HG03103 (cell line): ENCODE measurements around the gene PCDHAC1.
"Not testable (repeated sequence)": the region's sequence is repeated elsewhere in the genome, so short reads cannot be mapped to it uniquely, and the experiment has no call there.

ENCODE experiments used
- ATAC-seq: cut with Tn5 transposase; IDR thresholded peaks from one replicate; pipeline ENCODE4 v1.9.1; 2021; ENCODE audit warnings: low read depth; ENCODE audit not compliant: unreplicated experiment

Gene PCDHAC1, protein sequence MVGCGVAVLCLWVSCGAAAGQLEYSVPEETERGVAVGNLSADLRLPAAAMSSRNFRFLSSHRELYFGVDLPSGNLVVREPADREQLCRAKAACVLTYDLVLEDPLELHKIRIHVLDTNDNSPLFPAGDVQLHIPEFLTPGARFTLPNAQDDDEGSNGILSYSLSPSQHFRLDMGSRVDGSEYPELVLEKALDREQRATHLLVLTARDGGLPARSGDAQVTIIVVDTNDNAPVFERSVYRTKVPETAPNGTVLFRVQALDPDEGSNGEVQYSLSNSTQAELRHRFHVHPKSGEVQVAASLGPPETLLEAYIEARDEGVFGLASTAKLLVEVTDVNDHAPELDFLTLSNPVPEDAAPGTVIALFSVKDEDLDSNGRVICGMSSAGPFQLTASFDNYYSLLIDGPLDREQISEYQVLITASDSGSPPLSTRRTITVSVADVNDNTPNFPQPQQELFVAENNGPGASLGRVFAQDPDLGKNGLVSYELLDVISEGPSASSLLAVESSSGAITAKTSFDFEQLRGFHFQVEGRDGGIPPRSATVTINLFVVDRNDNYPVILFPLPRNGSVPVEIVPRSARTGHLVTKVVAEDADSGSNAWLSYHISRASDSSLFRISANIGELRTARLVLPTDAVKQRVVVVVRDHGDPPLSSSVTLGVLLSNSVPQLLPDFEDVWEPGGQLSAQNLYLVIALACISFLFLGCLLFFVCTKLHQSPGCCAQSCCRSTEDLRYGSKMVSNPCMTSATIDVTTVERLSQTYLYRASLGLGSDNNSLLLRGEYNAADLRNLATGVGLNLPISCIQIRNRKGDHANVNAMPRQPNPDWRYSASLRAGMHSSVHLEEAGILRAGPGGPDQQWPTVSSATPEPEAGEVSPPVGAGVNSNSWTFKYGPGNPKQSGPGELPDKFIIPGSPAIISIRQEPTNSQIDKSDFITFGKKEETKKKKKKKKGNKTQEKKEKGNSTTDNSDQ

DNA sequence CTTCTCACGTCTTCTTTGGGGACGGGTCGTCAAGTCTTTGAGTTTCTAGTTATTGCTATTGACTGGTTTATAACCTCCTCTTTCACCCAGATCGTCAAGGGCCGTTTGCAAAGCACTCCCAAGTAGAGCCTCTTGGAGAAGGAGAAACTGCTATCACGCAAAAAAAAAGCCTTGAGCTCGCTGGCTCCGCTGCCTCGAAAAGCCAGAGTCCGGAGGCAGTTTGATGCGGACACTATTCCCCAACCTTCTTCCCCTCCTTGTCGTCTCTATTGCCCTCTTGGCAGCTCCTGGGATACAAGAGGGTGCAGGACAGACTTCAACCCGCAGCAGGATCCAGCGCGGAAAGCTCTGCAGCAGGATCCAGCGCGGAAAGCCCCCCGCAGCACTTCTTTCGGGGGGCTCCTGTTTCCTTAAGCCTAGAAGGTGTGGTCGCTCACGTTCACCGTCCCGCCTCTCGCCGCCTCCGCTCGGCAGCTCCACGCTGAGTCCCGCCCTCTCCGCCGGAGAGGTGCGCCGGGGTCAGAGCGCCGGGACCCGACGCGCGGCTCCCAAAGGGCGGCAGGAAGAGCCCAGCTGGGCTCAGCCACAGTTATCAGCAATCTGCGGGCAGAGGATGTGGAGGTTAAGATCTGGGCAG lies at the start of gene PCDHAC1:
TSS of gene PCDHAC1 (plus strand) at position 494 of the 637 bp plus-strand sequence. CDS start 594 bp downstream, outside the sequence.
- no peak for ATAC-seq

DNA sequence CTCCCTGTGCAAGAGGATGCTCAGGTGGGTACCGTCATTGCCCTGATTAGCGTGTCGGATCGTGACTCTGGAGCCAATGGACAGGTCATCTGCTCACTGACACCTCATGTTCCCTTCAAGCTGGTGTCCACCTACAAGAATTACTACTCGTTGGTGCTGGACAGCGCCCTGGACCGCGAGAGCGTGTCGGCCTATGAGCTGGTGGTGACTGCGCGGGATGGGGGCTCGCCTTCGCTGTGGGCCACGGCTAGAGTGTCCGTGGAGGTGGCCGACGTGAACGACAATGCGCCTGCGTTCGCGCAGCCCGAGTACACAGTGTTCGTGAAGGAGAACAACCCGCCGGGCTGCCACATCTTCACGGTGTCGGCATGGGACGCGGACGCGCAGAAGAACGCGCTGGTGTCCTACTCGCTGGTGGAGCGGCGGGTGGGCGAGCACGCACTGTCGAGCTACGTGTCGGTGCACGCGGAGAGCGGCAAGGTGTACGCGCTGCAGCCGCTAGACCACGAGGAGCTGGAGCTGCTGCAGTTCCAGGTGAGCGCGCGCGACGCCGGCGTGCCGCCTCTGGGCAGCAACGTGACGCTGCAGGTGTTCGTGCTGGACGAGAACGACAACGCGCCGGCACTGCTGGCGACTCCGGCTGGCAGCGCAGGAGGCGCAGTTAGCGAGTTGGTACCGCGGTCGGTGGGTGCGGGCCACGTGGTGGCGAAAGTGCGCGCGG lies 49.4 kb upstream of the PCDHAC1 start:
- not testable (repeated sequence) for ATAC-seq

DNA sequence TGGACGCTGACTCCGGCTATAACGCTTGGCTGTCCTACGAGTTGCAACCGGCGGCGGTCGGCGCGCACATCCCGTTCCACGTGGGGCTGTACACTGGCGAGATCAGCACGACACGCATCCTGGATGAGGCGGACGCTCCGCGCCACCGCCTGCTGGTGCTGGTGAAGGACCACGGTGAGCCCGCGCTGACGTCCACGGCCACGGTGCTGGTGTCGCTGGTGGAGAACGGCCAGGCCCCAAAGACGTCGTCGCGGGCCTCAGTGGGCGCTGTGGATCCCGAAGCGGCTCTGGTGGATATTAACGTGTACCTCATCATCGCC lies 48.9 kb upstream of the PCDHAC1 start:
- no peak for ATAC-seq

DNA sequence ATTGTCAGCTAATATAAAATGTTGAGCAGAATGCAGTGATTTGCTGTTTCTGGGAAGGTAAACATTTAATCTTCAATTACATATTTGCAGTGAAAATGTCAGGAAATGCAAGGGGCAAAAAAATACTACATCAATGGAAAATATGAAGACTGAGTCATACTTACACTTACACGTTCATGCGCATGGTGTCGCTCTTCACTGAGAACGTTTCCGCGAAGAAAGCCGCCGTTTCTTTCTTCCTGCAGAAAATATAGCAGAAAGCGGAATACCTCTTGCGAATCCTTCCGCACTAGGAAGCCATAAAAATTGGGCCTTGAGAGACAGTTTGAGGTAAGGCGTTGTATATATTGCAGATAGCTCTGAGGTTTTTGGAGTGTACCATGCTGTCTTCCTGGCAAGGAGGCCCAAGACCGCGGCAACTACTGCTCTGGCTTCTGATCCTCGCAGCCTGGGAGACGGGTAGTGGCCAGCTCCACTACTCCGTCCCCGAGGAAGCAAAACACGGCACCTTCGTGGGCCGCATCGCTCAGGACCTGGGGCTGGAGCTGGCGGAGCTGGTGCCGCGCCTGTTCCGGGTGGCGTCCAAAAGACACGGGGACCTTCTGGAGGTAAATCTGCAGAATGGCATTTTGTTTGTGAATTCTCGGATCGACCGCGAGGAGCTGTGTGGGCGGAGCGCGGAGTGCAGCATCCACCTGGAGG lies 44.1 kb upstream of the PCDHAC1 start, which contains the start of gene PCDHA13:
TSS of gene PCDHA13 (plus strand) at position 236 of the 702 bp plus-strand sequence. CDS start at position 381, 145 bp downstream.
- ATAC-seq, result no peak

DNA sequence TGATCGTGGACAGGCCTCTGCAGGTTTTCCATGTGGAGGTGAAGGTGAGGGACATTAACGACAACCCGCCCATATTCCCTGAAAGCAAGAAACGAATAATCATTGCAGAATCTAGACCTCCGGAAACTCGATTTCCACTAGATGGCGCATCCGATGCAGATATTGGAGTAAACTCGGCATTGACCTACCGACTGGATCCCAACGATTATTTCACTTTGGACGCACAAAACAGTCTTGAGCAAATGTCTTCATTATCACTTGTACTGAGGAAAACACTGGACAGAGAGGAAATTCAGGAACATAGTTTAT lies 43.6 kb upstream of the PCDHAC1 start:
- no peak for ATAC-seq

DNA sequence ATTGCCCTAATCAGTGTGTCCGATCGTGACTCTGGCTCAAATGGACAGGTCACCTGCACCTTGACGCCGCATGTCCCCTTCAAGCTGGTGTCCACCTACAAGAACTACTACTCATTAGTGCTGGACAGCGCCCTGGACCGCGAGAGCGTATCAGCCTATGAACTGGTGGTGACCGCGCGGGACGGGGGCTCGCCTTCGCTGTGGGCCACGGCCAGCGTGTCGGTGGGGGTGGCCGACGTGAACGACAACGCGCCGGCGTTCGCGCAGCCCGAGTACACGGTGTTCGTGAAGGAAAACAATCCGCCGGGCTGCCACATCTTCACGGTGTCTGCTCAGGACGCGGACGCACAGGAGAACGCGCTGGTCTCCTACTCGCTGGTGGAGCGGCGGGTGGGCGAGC lies 42.7 kb upstream of the PCDHAC1 start:
- no peak for ATAC-seq

DNA sequence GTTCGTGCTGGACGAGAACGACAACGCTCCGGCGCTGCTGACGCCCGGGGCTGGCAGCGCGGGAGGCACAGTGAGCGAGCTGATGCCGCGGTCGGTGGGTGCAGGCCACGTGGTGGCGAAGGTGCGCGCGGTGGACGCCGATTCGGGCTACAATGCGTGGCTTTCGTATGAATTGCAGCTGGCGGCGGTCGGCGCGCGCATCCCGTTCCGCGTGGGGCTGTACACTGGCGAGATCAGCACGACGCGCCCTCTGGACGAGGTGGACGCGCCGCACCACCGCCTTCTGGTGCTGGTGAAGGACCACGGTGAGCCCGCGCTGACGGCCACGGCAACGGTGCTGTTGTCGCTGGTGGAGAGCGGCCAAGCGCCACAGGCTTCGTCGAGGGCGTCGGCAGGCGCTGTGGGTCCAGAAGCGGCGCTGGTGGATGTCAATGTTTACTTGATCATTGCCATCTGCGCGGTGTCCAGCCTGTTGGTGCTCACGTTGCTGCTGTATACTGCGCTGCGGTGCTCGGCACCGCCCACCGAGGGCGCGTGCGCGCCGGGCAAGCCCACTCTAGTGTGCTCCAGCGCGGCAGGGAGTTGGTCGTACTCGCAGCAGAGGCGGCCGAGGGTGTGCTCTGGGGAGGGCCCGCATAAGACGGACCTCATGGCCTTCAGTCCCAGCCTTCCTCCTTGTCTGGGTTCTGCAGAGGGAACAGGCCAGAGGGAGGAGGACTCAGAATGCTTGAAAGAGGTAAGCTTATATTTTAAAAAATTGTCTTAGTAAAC lies 42.0 kb upstream of the PCDHAC1 start:
- no peak for ATAC-seq

DNA sequence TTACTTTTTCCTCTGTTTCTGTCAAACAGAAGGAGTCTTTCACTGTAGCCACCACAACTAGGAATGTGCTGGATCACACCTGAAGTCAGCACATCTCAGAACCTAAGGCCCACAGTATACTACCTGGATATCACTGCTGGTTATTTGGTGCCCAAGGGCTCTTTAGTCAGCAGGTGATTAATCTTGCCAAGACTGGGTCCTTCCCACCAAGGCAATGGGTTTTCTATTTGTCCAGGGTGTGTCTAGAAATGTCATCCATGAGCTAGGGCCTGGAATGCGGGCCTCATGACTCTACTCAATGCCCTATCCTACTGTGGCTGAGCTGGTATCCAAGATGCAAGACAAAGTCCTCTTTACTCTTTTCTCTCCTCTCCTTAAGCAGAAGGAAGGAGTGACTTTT lies 9.8 kb upstream of the PCDHAC1 start:
- no peak for ATAC-seq

DNA sequence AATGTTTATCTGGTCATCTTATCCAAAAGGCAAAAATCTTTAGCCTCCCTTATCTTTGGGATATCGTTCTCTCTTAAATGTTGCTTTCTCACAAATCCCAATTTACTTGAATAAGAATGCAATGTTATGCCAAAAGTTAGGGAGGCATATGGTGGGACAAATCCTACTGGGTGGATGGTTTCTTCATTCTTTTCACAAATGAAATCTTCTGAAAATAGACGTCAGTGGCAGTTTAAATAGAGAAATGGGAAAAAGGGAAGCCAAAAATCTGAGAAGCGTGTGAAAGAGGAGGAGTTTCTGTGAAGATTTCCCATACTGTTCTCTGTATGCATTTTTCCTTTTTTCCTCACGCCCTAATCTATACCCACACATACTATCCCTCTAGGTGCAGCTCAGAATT lies 2.5 kb upstream of the PCDHAC1 start:
- no peak for ATAC-seq

DNA sequence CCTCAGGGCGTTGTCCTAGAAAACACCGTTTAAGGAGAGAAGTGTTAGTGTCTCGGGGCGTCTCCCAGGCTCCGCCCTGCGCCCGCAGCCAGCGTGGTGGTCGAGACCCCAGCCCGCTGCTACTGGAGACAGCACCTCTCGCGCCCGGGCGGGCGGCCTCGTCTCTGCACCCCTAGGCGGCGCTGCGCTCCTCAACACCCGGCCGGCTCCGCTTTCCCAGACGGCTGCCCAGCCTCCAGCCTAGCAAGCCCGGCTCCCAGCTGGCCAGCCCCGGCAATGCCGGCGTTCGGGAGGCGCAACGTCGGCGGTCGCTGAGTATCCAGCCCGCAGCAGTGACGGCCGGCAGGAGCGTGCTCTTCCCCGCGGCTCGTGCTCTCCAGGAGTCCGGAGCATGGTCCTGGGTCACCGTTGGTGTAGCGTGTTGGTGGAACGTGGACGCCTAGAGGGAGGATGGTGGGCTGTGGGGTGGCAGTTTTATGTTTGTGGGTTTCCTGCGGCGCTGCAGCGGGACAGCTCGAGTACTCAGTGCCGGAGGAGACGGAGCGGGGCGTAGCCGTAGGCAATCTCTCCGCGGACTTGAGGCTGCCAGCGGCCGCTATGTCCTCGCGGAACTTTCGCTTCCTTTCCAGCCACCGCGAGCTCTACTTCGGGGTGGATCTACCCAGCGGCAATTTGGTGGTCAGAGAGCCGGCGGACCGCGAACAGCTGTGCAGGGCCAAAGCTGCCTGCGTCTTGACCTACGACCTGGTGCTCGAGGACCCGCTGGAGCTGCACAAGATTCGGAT lies 536 bp downstream of the PCDHAC1 start:
- no peak for ATAC-seq

DNA sequence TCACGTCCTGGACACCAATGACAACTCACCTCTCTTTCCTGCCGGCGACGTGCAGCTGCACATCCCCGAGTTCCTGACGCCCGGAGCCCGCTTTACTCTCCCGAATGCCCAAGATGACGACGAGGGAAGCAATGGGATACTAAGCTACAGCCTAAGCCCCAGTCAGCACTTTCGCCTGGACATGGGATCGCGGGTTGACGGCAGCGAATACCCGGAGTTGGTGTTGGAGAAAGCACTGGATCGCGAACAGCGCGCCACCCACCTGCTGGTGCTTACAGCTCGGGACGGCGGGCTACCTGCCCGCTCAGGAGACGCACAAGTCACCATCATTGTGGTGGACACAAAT lies 1.1 kb downstream of the PCDHAC1 start:
- ATAC-seq, result no peak

DNA sequence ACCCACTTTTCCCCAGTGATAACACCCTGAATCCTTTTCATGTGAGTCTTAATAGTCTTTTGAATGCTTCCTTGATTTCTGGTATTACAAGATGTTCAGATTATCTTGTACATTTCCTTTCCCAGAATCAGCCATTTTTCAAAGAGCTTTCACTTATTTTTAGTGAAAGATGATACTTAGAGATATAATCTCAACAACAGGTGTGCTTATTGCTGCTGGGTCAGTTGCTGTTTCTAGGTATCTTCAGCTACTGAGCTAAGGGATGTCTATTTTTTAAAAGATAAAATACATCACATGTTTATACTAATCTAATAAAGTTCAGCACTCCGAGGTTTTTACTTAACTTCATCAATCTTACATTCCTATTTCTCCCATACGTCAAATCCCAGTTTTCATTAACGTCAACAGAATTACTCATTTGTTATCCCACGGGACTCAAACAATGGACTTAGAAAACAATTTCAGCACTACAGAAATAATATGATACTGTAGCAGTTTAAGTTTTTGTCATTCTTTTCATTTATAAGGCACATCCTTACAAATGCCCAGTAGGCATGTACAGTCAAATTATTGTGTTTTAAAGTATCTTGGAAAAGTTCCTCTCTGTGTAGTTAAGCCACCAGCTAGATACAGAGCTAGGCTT lies 9.0 kb downstream of the PCDHAC1 start:
- no peak for ATAC-seq

DNA sequence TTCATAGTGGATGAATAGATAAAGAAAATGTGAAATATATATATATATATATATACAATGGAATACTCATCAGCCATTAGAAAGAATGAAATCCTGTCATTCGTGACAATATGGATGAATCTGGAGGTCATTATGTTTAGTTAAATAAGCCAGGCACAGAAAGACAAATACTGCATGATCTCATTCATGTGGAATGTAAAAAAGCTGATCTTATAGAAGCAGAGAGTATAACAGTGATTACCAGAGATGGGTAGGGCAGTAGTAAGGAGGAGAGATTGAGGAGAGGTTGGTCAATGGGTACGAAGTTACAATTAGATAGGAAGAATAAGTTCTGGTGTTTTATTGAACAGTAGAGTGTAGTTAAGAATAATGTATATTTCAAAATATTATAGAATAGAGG lies 20.5 kb downstream of the PCDHAC1 start:
- ATAC-seq, result no peak

DNA sequence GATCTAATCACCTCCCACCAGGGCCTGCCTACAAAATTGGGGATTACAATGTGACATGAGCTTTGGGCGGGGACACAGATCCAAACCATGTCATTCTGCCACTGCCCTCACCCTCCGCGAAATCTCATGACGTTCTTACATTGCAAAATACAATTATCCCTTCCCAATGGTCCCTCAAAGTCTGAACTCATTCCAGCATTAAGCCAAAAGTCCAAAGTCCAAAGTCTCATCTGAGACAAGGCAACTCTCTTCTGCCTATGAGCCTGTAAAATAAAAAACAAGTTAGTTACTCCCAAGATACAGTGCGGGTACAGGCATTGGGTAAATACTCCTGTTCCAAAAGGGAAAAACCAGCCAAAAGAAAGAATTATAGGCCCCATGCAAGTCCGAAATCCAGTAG lies 25.5 kb downstream of the PCDHAC1 start:
- ATAC-seq, result no peak

DNA sequence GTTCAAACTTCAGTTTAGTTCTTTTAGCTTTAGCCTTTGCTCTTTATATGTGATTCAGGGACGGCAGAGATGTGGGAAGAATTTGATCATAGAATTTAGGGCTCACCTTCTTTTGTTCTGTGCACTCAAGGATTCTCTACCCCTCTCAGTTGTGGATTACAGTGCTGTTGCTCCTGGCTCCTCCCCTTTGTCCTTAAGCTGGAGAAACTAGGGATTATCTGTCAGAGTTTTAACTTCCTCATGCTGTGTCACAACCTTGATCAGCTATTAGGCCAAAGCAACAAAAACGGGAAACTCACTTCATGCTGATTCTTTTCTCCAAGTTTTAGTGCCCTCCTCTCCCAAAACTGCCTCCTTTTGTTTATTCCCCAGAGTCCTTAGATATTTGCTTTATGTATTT lies 27.1 kb downstream of the PCDHAC1 start:
- no peak for ATAC-seq

DNA sequence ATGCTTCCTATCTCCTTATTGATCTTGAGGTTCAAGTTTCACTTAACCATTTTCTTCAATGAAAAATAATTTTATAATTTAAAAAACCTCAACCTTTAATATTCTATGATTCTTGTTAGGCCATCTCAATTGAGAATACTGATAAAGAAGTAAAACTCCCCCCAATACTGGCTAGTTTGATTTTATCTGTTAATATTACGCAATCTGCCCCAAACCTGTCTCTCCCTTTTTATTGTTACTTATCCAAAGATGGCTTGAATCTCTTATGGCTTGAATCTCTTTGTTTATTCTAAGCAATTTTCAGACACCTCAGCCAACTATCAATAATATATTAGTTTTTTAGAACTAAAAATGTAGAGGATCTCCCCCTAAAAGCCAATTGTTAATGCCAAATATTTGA lies 36.1 kb downstream of the PCDHAC1 start:
- ATAC-seq, result no peak

DNA sequence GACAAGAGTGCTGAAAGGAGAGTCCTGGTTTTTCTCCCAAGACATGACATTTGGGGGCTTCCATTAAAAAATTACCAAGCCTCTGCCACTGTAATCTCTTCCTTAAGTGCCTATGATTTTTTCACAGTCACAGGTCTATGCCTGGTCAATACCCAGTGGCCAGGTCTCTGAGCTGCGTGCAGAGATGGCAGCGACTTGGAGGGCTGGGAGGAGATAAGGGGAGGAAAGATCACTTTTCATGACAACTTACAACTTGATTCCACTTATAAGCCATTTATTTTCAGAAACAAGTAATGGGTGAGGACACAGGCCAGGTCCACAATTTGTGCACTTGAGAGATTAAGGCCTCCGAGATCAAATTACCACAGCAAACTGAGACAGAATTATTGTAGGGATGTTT lies 38.3 kb downstream of the PCDHAC1 start:
- no peak for ATAC-seq

DNA sequence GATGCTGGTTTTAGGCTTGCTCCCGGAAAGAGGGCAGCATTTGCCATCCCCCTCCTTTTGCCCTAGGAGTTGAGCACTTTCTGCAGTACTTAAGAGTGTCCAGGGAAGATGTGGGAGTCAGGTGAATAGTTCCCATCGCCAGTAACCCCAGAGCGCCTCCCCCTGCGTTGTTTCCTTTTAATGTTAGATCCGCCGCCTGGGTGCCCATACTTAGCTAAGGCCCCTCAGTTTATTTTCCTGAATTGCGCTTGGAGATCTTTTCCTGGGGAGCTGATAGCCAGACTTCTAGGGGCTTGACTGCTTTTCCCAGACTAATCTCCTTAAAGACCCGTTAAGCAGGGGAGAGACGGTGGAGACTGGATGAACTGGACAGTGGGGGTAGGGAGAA lies 39.8 kb downstream of the PCDHAC1 start:
- no peak for ATAC-seq
